GM23248 (cell line): ENCODE data around the gene GALNT17. TPM values are rescaled to one million over a fixed set of nuclear protein-coding genes. Genes with fewer than 3 reads are reported as not detected.

Experiments
- DNase-seq: peaks from one replicate; pipeline ENCODE4 v3.0.0-alpha.2; 2015
- H2AFZ ChIP-seq: fragments of 200-600 bp; sonication (generic); 2 replicates; pipeline ENCODE4 v1.6.1; 2016; ENCODE audit warnings: antibody characterized with exemption
- H3F3A ChIP-seq: fragments of 200-600 bp; sonication (generic); 2 replicates; pipeline ENCODE4 v1.6.1; 2016; ENCODE audit warnings: mild to moderate bottlenecking, antibody characterized with exemption, mixed run types; ENCODE audit not compliant: insufficient read depth
- H3K27ac ChIP-seq: fragments of 200-600 bp; sonication (generic); 2 replicates; pipeline ENCODE4 v1.5.1; 2016; ENCODE audit warnings: mild to moderate bottlenecking
- H3K27me3 ChIP-seq: fragments of 200-600 bp; sonication (generic); replicated peaks from 2 replicates; pipeline ENCODE4 v1.6.1; 2016; ENCODE audit warnings: mild to moderate bottlenecking; ENCODE audit not compliant: insufficient read depth
- H3K36me3 ChIP-seq: fragments of 200-600 bp; sonication (generic); 2 replicates; pipeline ENCODE4 v1.6.1; 2016; ENCODE audit warnings: low read depth, mild to moderate bottlenecking
- H3K4me1 ChIP-seq: fragments of 200-600 bp; sonication (generic); 2 replicates; pipeline ENCODE4 v1.6.1; 2016; ENCODE audit warnings: mild to moderate bottlenecking; ENCODE audit not compliant: insufficient read depth
- H3K4me2 ChIP-seq: fragments of 200-600 bp; sonication (generic); one replicate; pipeline ENCODE4 v1.6.1; 2016; ENCODE audit warnings: mild to moderate bottlenecking; ENCODE audit not compliant: unreplicated experiment
- H3K4me3 ChIP-seq: fragments of 200-600 bp; sonication (generic); 2 replicates; pipeline ENCODE4 v1.5.1; 2016; ENCODE audit warnings: mild to moderate bottlenecking
- H3K79me2 ChIP-seq: fragments of 200-600 bp; sonication (generic); 2 replicates; pipeline ENCODE4 v1.6.1; 2016; ENCODE audit warnings: mild to moderate bottlenecking; ENCODE audit not compliant: insufficient read depth
- H3K9ac ChIP-seq: fragments of 200-600 bp; sonication (generic); 2 replicates; pipeline ENCODE4 v1.6.1; 2016; ENCODE audit warnings: mild to moderate bottlenecking
- H3K9me2 ChIP-seq: fragments of 200-600 bp; sonication (generic); 2 replicates; pipeline ENCODE4 v1.6.1; 2016; ENCODE audit warnings: mixed run types, mild to moderate bottlenecking, moderate library complexity; ENCODE audit not compliant: insufficient read depth
- H3K9me3 ChIP-seq: fragments of 200-600 bp; sonication (generic); one replicate; pipeline ENCODE4 v1.6.1; 2017; ENCODE audit warnings: low read depth
- H4K20me1 ChIP-seq: fragments of 200-600 bp; sonication (generic); 2 replicates; pipeline ENCODE4 v1.6.0; 2016; ENCODE audit not compliant: insufficient read depth
- EZH2 ChIP-seq: fragments of 200-600 bp; sonication (generic); IDR thresholded peaks from 2 replicates; pipeline ENCODE4 v1.6.1; 2018; ENCODE audit warnings: antibody characterized with exemption, mild to moderate bottlenecking; ENCODE audit not compliant: insufficient read depth, poor library complexity, severe bottlenecking
- EZH2phosphoT487 ChIP-seq: fragments of 200-600 bp; sonication (generic); IDR thresholded peaks from 2 replicates; pipeline ENCODE4 v1.6.1; 2018; ENCODE audit warnings: antibody characterized with exemption, moderate library complexity, mild to moderate bottlenecking, low read depth; ENCODE audit not compliant: insufficient read depth
- WGBS, 2 experiments: methylation state at CpG; one replicate each; pipeline ENCODE4 v1.1.6; 2015 to 2017; ENCODE audit warnings: low lambda C conversion rate in 2 of 2, low coverage in 1 of 2; ENCODE audit errors: missing lambda C conversion rate in 2 of 2; 5-methylcytosine and 5-hydroxymethylcytosine counted together
- in situ Hi-C: fragments of 300-500 bp; cut with MboI; formaldehyde crosslinking; loops from 2 replicates; pipeline ENCODE4 v1.15.0; 2020
- polyA plus RNA-seq: library from polyadenylated mRNA; unstranded; fragments of >200 nt; fragmentation: Nextera tagmentation; extraction: Ambion mirVana; gene quantifications from 2 replicates; pipeline ENCODE4 v1.2.1, GENCODE V29; 2016
- total RNA-seq: library from RNA; depleted of rRNA; stranded (reverse); fragments of >200 nt; shearing (Covaris generic); gene quantifications from 2 replicates; pipeline ENCODE4 v1.2.3, GENCODE V29; 2014

Gene GALNT17
- total and polyA plus RNA-seq, 2 experiments from 2014 or later, result not detected

GRCh38 chr7:71245038-71245437 lies 113.1 kb downstream of the GALNT17 start:
- 14 to 17% methylated on average over 7 of the region's 7 CpGs for WGBS, 2 experiments
- Histone ChIP-seq H3K36me3 (no peaks in the 10 kb centered on the region), H2AFZ (no peak overlapping the region), H3K9me3 (no peaks in the 10 kb centered on the region), H3K27ac (no peak overlapping the region), H3K9me2 (no peaks in the 10 kb centered on the region), H3K27me3 (no peaks in the 10 kb centered on the region), H3K4me1 (no peaks in the 10 kb centered on the region), H3K9ac (no peak overlapping the region), H4K20me1 (no peaks in the 10 kb centered on the region), H3K79me2 (no peaks in the 10 kb centered on the region), H3K4me3 (no peak overlapping the region), H3K4me2 (no peak overlapping the region), H3F3A (no peaks in the 10 kb centered on the region)
- in situ Hi-C loops, result no loop called here
- no peak for DNase-seq
- TF ChIP-seq EZH2, result no peak
- TF ChIP-seq EZH2phosphoT487, result no peak

- no peak for TF ChIP-seq EZH2
- no peak for TF ChIP-seq EZH2phosphoT487
- in situ Hi-C loops, result no loop called here
- Histone ChIP-seq H3K9me2 (no peaks in the 10 kb centered on the region), H3K36me3 (no peaks in the 10 kb centered on the region), H3K9me3 (no peaks in the 10 kb centered on the region), H2AFZ (no peak overlapping the region), H4K20me1 (no peaks in the 10 kb centered on the region), H3K79me2 (no peaks in the 10 kb centered on the region), H3K9ac (no peak overlapping the region), H3K4me3 (no peak overlapping the region), H3K4me1 (no peaks in the 10 kb centered on the region), H3K4me2 (no peak overlapping the region), H3K27ac (no peak overlapping the region), H3F3A (no peaks in the 10 kb centered on the region), H3K27me3 (no peaks in the 10 kb centered on the region)
- DNase-seq, result no peak
- WGBS, 2 experiments, result 20 to 23% methylated on average over 6 of the region's 6 CpGs
Observed at GRCh38 chr7:71251706-71252105, 119.8 kb downstream of the GALNT17 start.

- H3K4me3 ChIP-seq, result no peak overlapping the region
- H3K9me2 ChIP-seq, result no peaks in the 10 kb centered on the region
- no peaks in the 10 kb centered on the region for H3K36me3 ChIP-seq
- H3K27ac ChIP-seq, result no peak overlapping the region
- no peak for DNase-seq
- in situ Hi-C loops, result no loop called here
- no peaks in the 10 kb centered on the region for H3K9me3 ChIP-seq
- H3K27me3 ChIP-seq, result no peaks in the 10 kb centered on the region
- no peaks in the 10 kb centered on the region for H4K20me1 ChIP-seq
- no peak overlapping the region for H3K9ac ChIP-seq
- no peak overlapping the region for H3K4me2 ChIP-seq
- TF ChIP-seq EZH2 (no peak), EZH2phosphoT487 (no peak)
- no peaks in the 10 kb centered on the region for H3K4me1 ChIP-seq
- WGBS, 2 experiments, result 0 to 2% methylated on average over 3 of the region's 3 CpGs
- H2AFZ ChIP-seq, result no peak overlapping the region
- no peaks in the 10 kb centered on the region for H3K79me2 ChIP-seq
- no peaks in the 10 kb centered on the region for H3F3A ChIP-seq
Observed at GRCh38 chr7:71254751-71255150, 122.8 kb downstream of the GALNT17 start.

GRCh38 chr7:71255537-71256178 lies 123.7 kb downstream of the GALNT17 start:
- Histone ChIP-seq H3K27me3 (no peaks in the 10 kb centered on the region), H3F3A (no peaks in the 10 kb centered on the region), H3K36me3 (no peaks in the 10 kb centered on the region), H2AFZ (no peak overlapping the region), H3K9me3 (no peaks in the 10 kb centered on the region), H3K4me1 (no peaks in the 10 kb centered on the region), H3K4me3 (no peak overlapping the region), H3K27ac (no peak overlapping the region), H3K9ac (no peak overlapping the region), H3K79me2 (no peaks in the 10 kb centered on the region), H3K4me2 (no peak overlapping the region), H3K9me2 (no peaks in the 10 kb centered on the region), H4K20me1 (no peaks in the 10 kb centered on the region)
- TF ChIP-seq EZH2, result no peak
- no peak for TF ChIP-seq EZH2phosphoT487
- no peak for DNase-seq
- in situ Hi-C loops, result no loop called here
- 14 to 22% methylated on average over 4 of the region's 4 CpGs for WGBS, 2 experiments
